ENCODE measurements around the gene ZNF174.

- TF ChIP-seq POLR2AphosphoS5 (IDR thresholded peaks at IDR 0.05): no peak
- TF ChIP-seq CTCF (IDR thresholded peaks at IDR 0.05): no peak
- TF ChIP-seq POLR2A (IDR thresholded peaks at IDR 0.05): no peak
These were observed 31.9 kb upstream of the ZNF174 start for GRCh38 chr16:3369073-3369472.
